Measurements from ENCODE around the gene ABCA13. TPM values are rescaled to one million over a fixed set of nuclear protein-coding genes. Genes with fewer than 3 reads are reported as not detected.

Gene ABCA13
- total RNA-seq, 1 donor from 2014 or later = 0.44 TPM

- no peaks in the 10 kb centered on the region for H3K9me3 Mint-ChIP-seq (ENCODE audit: unreplicated experiment)
- DNase-seq (ENCODE audit: low spot score) = no peak
- H3K4me3 Mint-ChIP-seq (ENCODE audit: unreplicated experiment) = no peak overlapping the region
- no peaks in the 10 kb centered on the region for H3K36me3 Mint-ChIP-seq (ENCODE audit: low read depth, unreplicated experiment)
- H3K27ac Mint-ChIP-seq (ENCODE audit: unreplicated experiment) = no peak overlapping the region
- peaks cover 2% of the 10 kb centered on the region for H3K27me3 Mint-ChIP-seq (ENCODE audit: unreplicated experiment)
- TF ChIP-seq CTCF (IDR thresholded peaks at IDR 0.05; ENCODE audit: unreplicated experiment) = no peak
- H3K4me1 Mint-ChIP-seq (ENCODE audit: unreplicated experiment) = no peaks in the 10 kb centered on the region
Measured at GRCh38 chr7:48250441-48250951, 79.2 kb downstream of the ABCA13 start.

DNA sequence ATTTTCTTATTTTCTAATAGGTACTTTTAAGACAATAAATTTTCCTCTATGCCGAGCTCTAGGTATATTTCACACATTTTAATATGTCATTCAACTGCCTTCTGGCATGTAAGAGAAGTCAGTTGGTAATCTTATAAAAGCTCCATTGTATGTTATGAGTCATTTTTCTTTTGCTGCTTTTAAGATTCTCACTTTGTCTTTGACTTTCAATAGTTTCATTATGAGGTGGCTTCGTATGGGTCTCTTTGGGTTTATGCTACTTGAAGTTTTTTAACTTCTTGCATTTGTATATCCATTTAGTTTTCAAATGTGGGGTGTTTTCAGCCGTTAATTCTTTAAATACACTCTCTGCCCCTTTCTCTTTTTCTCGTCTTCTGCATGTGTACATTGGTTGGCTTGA, 80.5 kb downstream of the ABCA13 start:
- H3K4me1 Mint-ChIP-seq (ENCODE audit: unreplicated experiment) = no peaks in the 10 kb centered on the region
- no peak overlapping the region for H3K4me3 Mint-ChIP-seq (ENCODE audit: unreplicated experiment)
- H3K27me3 Mint-ChIP-seq (ENCODE audit: unreplicated experiment) = peaks cover 2% of the 10 kb centered on the region
- DNase-seq (ENCODE audit: low spot score) = no peak
- no peaks in the 10 kb centered on the region for H3K36me3 Mint-ChIP-seq (ENCODE audit: low read depth, unreplicated experiment)
- H3K9me3 Mint-ChIP-seq (ENCODE audit: unreplicated experiment) = no peaks in the 10 kb centered on the region
- H3K27ac Mint-ChIP-seq (ENCODE audit: unreplicated experiment) = no peak overlapping the region
- no peak for TF ChIP-seq CTCF (IDR thresholded peaks at IDR 0.05; ENCODE audit: unreplicated experiment)

DNA sequence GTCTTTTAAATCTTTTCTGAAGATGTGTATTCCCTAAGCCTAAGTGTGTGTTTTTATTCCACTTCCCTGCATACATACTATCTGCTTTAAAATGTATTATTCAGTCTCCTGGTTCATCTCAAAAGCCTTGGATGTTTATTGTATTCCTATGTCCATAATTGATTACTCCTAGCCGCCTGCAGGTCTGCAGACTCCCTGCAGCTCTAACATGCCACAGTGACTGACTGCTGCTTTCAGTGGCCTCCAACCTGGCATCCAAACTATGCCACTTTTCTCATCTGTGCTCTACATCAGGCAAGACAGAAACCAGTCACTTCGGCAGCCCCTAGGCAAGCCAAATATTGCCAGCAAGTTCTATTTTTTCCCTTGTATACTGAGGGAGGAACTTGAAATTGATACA, 81.7 kb downstream of the ABCA13 start:
- H3K27me3 Mint-ChIP-seq (ENCODE audit: unreplicated experiment) = no peaks in the 10 kb centered on the region
- H3K4me3 Mint-ChIP-seq (ENCODE audit: unreplicated experiment) = no peak overlapping the region
- no peak for DNase-seq (ENCODE audit: low spot score)
- H3K4me1 Mint-ChIP-seq (ENCODE audit: unreplicated experiment) = no peaks in the 10 kb centered on the region
- no peaks in the 10 kb centered on the region for H3K9me3 Mint-ChIP-seq (ENCODE audit: unreplicated experiment)
- no peak for TF ChIP-seq CTCF (IDR thresholded peaks at IDR 0.05; ENCODE audit: unreplicated experiment)
- no peaks in the 10 kb centered on the region for H3K36me3 Mint-ChIP-seq (ENCODE audit: low read depth, unreplicated experiment)
- no peak overlapping the region for H3K27ac Mint-ChIP-seq (ENCODE audit: unreplicated experiment)

GRCh38 chr7:48255046-48255445, 83.8 kb downstream of the ABCA13 start:
- no peak for TF ChIP-seq CTCF (IDR thresholded peaks at IDR 0.05; ENCODE audit: unreplicated experiment)
- no peak for DNase-seq (ENCODE audit: low spot score)
- H3K36me3 Mint-ChIP-seq (ENCODE audit: low read depth, unreplicated experiment) = no peaks in the 10 kb centered on the region
- H3K9me3 Mint-ChIP-seq (ENCODE audit: unreplicated experiment) = no peaks in the 10 kb centered on the region
- H3K4me1 Mint-ChIP-seq (ENCODE audit: unreplicated experiment) = no peaks in the 10 kb centered on the region
- no peak overlapping the region for H3K27ac Mint-ChIP-seq (ENCODE audit: unreplicated experiment)
- no peak overlapping the region for H3K4me3 Mint-ChIP-seq (ENCODE audit: unreplicated experiment)
- H3K27me3 Mint-ChIP-seq (ENCODE audit: unreplicated experiment) = no peaks in the 10 kb centered on the region

- no peaks in the 10 kb centered on the region for H3K9me3 Mint-ChIP-seq (ENCODE audit: unreplicated experiment)
- H3K27me3 Mint-ChIP-seq (ENCODE audit: unreplicated experiment) = no peaks in the 10 kb centered on the region
- no peak overlapping the region for H3K4me3 Mint-ChIP-seq (ENCODE audit: unreplicated experiment)
- H3K4me1 Mint-ChIP-seq (ENCODE audit: unreplicated experiment) = no peaks in the 10 kb centered on the region
- no peak for TF ChIP-seq CTCF (IDR thresholded peaks at IDR 0.05; ENCODE audit: unreplicated experiment)
- H3K27ac Mint-ChIP-seq (ENCODE audit: unreplicated experiment) = no peak overlapping the region
- no peaks in the 10 kb centered on the region for H3K36me3 Mint-ChIP-seq (ENCODE audit: low read depth, unreplicated experiment)
- DNase-seq (ENCODE audit: low spot score) = no peak
Measured at GRCh38 chr7:48259463-48260280, 88.4 kb downstream of the ABCA13 start.

All from endothelial cell (in vitro differentiated cells).